GM21423 (cell line): ENCODE measurements around the gene GPR68.
"Not testable (repeated sequence)": the region's sequence is repeated elsewhere in the genome, so short reads cannot be mapped to it uniquely, and the experiment has no call there.

Source experiments
- ATAC-seq: cut with Tn5 transposase; IDR thresholded peaks from one replicate; pipeline ENCODE4 v1.9.1; 2021; ENCODE audit warnings: mild to moderate bottlenecking, moderate library complexity; ENCODE audit not compliant: unreplicated experiment

GPR68 gene

DNA sequence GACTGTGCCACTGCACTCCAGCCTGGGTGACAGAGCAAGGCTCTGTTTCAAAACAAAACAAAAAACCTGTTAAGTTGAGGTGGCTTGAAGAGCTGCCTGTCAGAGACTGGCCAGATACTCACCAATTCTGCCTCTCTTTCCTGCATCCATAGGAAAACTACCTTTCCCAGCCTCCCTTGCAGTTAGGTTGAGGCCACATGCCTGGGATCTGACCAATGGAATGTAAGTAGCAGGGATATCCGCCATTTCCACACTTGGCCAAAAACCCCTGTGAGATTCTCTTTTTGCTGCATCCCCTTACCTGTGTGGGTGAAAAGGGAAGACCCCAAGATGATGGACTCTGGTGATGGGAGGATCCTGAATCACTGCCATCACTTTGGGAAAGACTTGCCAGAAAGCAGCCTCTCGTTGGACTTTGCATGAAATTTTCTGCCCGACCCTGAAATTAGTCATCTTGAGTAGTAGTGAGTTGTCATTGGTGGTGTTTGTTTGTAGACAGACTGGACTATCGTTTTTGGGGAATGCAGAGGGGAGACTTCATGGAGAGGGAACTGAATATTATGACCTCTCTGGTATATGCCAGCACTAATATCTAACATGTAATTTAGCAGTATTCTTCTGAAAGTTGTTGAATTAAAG is 14.0 kb downstream of the GPR68 start:
- no peak for ATAC-seq

GRCh38 chr14:91229743-91230200 is 14.7 kb downstream of the GPR68 start:
- ATAC-seq, result peak; percentile 68

DNA sequence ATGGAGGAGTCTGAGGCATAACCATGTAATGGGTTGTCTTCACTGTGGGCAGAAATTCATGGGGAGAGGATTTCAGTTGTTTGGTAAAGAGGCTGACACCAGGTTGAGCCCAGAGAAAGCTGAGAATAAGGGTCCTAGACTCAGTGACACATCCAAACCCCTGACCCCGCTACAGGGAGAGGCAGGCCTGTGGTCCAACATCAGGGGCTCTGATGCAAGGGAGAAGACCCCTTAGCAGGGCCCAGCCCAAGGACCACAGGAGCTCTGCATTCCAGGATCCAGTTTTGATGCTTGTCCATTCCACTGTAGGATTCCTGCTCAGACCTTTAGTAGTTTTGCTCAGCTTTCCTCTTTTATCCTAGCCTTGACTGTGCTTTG is 15.5 kb downstream of the GPR68 start:
- ATAC-seq, result no peak

DNA sequence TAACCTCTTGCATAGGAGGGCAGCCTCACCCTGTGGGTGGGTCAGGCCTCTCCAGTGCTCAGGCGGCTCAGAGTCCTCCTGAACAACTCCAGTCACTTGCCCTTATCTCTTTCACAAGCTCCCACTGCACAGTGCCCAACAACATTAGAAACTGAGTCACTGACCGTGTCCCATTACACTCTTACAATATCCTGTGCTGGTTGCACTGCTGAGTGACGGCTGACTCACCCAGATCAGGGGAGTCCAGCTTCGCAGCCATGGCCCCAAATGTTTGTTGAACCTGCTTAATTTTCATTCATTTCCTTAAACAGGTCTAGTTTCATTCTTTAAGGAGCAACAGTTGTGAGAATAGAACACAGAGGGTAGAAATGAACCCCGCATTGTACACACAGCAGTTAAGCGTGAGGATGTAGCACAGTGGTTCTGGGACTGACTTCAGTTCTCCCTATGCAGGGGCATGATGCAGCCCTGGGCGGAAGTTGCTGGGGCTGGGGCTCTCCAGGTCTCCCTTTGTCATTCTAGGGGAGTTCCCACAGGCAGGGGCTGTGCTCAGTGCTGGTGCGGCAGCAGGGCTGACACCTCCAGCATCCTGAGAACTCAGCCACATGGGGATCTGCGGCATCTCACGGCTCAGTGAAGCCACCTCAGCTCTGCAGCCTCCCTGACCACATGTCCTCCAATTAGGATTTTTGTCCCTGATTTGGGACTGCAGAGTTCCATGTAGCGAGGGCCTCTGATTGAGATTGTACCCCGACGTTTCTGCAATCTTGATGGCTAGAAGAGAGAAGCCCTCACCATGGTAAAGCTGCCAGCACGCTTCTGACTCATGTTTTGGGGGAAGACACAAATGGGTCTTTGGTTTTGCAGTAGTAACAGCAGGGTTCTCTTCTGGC is 16.1 kb downstream of the GPR68 start:
- ATAC-seq, result peak; percentile 75

DNA sequence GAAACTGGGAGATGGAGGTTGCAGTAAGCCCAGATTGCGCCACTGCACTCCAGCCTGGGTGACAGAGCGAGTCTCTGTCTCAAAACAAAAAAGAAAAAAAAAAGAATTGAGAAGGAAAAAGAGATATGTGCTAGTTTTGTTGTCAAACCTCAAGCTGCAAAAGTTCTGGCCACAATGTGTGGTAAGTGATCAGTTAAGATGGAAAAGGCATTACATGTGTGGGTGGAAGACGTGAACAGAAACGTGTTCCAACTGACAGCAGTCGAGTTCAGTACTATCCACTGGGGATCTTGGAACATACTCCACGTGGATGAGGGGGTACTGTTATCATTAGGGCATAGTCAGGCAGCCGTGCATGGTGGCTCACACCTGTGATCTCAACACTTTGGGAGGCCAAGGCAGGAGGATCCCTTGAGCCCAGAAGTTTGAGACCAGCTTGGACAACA is 17.3 kb downstream of the GPR68 start:
- ATAC-seq, result no peak

- ATAC-seq, result not testable (repeated sequence)
These were observed 18.1 kb downstream of the GPR68 start for GRCh38 chr14:91226360-91226759.

GRCh38 chr14:91225025-91225424 is 19.5 kb downstream of the GPR68 start:
- no peak for ATAC-seq

DNA sequence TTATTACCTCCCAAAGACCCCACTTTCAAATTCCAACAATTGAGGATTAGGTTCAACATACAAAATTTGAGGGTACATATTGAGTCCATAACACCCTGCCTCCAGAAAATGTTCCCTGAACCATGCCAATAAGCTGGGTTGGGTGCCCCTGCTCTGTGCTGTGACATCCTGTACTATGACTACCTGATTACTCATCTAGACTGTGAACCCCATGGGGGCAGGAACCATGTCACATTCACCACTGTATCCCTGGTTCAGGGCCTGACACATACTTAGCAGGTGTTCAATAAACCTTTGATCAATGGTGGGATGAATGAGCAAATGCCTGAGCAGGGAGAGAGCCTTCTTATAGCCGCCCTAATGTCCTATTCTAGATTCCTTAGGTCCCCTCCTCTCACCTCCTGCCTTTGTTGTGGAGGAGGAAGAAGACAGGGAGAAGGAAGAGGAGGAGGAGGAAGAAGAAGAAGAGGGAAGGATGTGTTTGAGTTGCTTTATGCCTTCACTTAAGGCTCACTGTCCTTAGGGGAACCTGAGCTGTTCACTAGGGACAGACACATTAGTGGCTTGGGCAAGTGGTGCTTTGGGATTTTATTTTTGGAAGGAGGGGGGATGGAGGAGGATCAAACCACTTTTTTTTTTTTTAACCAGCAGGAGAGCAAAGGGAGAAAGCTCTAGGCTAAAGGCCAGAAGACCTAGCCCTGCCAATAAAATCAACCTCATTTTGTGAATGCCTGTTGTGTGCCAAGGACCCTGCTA is 21.3 kb downstream of the GPR68 start:
- no peak for ATAC-seq

DNA sequence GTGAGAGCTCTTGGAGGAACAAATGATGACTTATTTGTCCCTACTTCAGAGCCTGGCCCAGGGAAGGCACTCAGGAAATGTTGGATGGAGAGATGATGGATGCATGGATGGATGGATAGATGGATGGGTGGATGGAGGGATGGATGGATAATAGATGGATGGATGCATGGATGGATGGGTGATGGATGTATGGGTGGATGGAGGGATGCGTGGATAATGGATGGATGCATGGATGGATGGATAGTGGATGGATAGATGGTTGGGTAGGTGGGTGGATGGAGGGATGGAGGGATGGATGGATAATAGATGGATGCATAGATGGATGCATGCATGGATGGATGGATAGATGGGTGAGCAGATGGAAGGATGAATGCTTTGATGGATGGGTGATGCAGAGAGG is 23.2 kb downstream of the GPR68 start:
- no peak for ATAC-seq

DNA sequence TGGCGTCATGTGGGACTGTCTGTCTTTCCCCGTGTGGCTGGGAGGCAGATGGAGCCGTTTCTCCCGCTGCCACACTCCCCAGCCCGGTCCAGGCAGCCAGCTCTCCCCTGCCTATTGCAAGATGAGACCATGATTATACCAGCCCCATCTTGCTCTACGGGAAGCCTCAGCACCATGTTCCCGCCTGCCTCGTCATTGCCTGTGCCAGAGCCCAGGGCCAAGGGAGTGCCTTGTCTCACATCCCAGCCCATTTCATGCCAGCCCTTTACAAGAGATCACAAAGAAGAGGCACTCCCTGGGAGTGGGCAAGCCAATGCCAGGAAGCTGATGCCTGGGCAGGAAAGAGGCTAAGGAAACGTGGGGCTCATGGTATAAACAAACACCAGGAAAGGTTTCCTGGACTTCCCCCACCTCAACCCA is 23.9 kb downstream of the GPR68 start:
- no peak for ATAC-seq

DNA sequence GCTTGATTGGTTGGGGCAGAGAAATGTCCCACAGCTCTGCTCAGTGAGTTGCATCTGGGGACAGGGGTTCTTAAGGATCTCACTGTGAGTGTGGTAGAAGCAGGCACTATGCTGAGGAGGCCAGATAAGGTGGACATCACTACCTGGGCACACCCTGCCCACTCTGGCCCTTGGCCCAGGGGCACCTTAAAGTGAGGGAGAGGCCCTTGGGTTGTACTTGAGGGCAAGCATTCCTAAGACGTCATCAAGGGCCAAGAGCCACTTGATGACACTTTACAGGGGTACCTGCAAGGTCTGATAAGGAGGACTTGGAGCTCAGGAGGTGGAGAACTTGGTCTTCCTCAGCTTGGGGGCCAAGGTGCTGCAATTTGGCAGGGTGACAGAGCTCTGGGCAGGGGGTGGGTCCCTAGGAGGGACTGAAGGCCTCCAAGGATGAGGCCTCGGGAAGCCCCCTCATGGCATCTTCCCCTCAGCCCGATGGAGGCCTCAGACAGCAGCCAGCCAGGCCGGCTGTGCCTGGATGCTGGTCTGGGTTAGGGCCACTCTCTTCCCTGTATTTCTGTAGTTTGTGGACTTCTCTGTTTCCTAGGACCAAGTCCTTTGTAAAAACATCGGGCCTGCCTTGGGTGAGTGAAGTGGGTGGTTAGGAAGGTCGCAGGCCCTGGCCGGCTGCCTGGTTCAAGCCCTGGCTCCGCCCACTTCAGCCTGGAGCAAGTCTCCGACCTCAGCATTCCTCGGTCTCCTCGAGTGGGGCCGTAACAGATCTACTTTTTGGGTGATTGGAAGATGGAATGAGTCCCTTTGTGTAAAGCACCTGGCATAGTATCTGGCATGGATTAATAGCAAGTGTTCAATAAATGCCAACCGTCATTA is 24.8 kb downstream of the GPR68 start:
- ATAC-seq, result no peak

GRCh38 chr14:91218014-91218413 is 26.5 kb downstream of the GPR68 start:
- ATAC-seq, result no peak

DNA sequence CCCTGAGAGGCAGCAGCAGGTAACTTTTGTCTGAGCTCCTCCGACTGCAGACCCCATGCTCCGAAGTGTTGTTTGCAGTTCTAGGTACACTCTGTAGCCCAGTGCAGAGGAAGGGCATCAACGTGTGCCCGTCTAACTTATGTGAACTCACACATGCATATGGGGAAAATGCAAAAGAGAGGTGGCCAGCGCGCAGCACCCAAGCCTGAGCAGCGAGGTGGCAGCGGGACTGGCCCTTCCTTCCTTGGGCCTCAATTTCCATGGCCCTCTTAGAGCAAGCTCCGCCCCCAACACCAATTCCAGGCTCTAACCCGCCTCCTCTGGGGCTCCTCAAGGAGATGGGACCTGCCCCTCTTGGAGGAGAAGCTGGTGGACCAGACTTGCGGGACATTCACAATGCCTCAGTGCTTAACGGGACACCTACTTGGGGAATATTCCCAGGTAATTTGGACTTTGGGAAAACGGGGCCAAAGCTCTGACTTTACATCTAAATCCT is 27.7 kb downstream of the GPR68 start:
- ATAC-seq, result no peak

GRCh38 chr14:91215381-91215780 is 29.1 kb downstream of the GPR68 start:
- no peak for ATAC-seq

- no peak for ATAC-seq
These were observed 30.2 kb downstream of the GPR68 start for GRCh38 chr14:91214306-91214705.

GRCh38 chr14:91211017-91211416 is 33.5 kb downstream of the GPR68 start:
- ATAC-seq, result no peak

DNA sequence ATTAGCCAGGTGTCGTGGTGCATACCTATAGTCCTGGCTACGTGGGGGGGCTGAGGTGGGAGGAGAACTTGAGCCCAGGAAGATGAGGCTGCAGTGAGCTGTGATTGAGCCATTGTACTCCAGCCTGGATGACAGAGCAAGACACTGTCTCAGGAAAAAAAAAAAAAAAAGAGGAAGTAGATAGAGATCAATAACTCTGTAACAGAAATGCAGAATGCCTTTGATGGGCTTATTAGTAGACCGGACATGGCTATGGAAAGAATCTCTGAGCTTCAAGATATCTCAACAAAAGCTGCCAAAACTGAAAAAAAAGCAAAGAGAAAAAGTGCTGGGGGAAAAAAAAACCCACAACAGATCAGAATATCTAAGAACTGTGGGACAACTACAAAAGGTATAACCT is 37.5 kb downstream of the GPR68 start:
- ATAC-seq, result no peak

DNA sequence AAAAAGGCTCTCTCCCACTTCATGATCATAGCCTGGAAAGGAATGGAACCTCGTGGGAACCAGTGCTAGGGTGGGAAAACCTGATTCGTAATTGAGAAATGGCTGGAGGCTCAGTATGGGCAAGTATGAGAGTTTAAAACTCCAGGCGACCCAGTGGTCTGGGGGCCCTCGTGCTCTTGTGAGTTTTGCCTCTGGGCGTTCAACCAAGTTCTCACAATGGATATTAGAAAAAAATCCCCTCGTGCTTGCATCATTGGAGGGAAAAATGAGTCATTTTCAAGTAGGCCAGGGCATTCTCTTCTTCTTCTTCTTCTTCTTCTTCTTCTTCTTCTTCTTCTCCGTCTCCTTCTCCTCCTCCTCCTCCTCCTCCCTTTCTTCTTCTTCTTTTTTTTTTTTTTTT is 39.0 kb downstream of the GPR68 start:
- no peak for ATAC-seq

DNA sequence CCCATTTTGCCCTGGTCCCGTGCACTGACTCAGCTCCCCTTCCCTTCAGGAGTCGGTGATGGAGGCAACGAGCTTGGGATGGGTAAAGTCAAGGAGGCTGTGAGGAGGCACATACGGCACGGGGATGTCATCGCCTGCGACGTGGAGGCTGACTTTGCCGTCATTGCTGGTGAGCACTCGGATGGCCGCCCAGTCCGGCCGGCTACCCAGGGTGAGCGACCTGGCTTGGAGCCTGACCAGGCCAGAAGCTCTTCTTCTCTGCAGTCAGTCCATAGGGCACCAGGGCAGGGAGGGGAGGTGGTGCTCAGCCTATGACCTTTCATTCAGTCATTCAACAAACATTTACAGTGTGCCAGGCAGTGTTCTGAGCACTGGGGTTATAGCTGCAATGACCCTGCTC is 39.8 kb downstream of the GPR68 start:
- ATAC-seq, result no peak

GRCh38 chr14:91202234-91202974 is 42.1 kb downstream of the GPR68 start:
- ATAC-seq, result no peak
